Measurements from ENCODE around the gene ATG4B.

Gene ATG4B

DNA sequence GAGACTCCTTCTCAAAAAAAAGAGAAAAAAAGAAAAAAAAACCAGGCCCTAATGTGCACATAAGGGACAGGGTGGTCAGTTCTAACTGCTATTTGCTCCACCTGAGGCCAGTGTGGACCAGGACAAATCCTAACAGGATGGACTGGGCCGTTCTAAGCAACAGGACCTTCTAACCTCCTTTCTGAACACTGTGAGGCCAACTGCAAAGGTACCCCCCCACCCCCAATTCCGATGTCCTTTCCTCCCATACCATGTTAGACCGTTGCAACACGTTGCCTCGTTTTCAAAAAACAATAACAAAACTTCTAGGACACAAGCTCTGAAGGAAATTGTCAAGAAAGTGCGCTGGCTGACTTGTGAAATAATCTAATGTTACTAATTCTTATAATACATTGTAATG is 1.7 kb upstream of the ATG4B start (continued):
- TF ChIP-seq, protein P1, sequence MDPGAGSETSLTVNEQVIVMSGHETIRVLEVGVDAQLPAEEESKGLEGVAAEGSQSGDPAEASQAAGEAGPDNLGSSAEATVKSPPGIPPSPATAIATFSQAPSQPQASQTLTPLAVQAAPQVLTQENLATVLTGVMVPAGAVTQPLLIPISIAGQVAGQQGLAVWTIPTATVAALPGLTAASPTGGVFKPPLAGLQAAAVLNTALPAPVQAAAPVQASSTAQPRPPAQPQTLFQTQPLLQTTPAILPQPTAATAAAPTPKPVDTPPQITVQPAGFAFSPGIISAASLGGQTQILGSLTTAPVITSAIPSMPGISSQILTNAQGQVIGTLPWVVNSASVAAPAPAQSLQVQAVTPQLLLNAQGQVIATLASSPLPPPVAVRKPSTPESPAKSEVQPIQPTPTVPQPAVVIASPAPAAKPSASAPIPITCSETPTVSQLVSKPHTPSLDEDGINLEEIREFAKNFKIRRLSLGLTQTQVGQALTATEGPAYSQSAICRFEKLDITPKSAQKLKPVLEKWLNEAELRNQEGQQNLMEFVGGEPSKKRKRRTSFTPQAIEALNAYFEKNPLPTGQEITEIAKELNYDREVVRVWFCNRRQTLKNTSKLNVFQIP (CRISPR knock-in tag; IDR thresholded peaks at IDR 0.05; ENCODE audit: borderline replicate concordance, low read depth): no peak
- no peak for TF ChIP-seq TOX (CRISPR knock-in tag; IDR thresholded peaks at IDR 0.05; ENCODE audit: borderline replicate concordance)

DNA sequence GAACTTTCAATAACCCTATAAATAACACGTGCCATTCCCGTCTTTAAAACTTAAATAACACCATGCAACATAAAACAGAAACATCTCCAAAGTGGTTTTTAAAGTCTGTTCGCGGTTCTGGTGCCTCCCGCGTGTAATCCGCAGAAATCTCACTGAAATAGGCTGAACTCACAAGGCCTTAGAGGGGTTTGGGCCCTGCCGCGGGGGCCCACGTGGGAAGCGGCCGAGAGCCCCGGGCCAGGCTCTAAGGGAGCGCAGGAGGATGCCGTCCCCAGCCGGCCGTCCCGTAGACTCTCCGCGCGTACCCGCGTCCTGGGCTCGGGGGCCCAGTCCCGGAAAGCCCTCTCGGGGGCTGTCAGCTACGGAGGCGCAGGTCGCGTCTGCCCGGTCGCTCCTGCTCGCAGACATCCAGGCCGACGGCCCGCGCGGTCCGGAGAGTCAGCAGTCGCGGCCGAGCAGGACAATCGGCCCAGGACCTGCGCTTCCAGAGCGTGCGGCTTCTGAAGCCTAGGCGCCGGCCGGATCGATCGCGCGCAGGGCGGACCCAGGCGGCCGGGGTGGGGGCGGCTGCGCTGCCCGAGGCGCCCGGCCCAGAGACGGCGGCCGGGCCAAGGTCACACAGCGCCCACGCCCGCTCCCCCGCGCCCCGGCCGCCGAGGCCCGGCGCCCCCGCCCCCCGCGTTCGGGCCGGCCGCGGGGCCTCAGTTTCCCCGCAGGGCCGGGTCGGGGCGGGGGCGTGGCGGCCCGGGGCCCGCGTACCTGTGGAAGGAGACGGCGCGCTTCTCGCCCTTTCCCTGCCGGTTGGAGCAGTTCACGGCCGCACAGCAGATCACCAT is 1.1 kb upstream of the ATG4B start:
- ATAC-seq: peak; percentile 56
- TF ChIP-seq SNAI2 (CRISPR knock-in tag; IDR thresholded peaks at IDR 0.05): no peak
- TF ChIP-seq ZFP3 (CRISPR knock-in tag; IDR thresholded peaks at IDR 0.05): peak; percentile 70; the same call in 1 of the 2 replicates

DNA sequence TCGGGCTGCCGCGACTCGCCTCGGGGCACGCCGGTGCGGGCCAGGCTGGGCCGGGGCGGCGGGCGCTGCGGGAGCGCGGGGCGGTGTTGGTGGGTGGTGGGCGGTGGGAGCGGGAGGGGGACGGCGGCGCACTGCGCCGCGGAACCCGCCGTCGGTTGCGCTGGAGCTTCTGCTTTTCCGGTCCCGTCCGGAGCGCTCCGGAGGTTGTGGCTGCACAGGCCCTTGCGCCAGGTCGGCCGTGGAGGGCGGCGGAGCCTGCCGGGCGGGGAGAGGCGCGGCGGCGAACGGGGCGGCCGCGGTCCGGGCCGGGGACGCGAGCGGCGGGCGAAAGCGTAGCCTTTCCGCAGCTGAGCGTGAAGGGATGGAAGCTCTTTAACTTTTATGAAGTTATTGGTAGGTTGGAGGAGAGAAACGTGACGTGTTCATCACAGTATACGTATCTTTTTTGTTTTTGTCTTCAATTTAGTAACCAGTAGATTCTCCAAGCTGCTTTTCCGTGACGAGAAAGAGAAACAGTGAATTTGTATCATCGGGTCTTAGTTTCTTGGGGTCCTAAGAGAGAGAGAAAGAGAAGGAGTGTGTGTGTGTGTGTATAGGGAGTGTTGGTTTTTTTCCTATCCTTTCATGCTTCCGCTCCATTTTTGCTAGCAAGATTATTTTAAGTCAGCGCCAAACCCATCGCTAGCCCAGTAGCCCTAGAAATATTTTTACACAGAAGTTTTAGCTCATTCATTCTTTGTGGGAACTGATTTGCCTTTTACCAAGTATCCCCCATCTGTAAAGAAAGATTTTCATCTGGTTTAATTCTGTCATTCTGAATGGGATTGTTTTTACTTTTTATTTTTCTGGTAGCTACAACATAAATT is 535 bp downstream of the ATG4B start:
- peak; percentile 12 for ATAC-seq
- TF ChIP-seq ZNF8 (CRISPR knock-in tag; IDR thresholded peaks at IDR 0.05) (no peak), ZNF565 (CRISPR knock-in tag; conservative IDR thresholded peaks at IDR 0.05; ENCODE audit: low read depth) (no peak), ZFP3 (CRISPR knock-in tag; IDR thresholded peaks at IDR 0.05) (no peak), PPARA (CRISPR knock-in tag; IDR thresholded peaks at IDR 0.05; ENCODE audit: borderline replicate concordance) (no peak), CSDC2 (CRISPR knock-in tag; IDR thresholded peaks at IDR 0.05) (no peak), ESRRG (CRISPR knock-in tag; IDR thresholded peaks at IDR 0.05) (no peak)
- TF ChIP-seq, protein P2, sequence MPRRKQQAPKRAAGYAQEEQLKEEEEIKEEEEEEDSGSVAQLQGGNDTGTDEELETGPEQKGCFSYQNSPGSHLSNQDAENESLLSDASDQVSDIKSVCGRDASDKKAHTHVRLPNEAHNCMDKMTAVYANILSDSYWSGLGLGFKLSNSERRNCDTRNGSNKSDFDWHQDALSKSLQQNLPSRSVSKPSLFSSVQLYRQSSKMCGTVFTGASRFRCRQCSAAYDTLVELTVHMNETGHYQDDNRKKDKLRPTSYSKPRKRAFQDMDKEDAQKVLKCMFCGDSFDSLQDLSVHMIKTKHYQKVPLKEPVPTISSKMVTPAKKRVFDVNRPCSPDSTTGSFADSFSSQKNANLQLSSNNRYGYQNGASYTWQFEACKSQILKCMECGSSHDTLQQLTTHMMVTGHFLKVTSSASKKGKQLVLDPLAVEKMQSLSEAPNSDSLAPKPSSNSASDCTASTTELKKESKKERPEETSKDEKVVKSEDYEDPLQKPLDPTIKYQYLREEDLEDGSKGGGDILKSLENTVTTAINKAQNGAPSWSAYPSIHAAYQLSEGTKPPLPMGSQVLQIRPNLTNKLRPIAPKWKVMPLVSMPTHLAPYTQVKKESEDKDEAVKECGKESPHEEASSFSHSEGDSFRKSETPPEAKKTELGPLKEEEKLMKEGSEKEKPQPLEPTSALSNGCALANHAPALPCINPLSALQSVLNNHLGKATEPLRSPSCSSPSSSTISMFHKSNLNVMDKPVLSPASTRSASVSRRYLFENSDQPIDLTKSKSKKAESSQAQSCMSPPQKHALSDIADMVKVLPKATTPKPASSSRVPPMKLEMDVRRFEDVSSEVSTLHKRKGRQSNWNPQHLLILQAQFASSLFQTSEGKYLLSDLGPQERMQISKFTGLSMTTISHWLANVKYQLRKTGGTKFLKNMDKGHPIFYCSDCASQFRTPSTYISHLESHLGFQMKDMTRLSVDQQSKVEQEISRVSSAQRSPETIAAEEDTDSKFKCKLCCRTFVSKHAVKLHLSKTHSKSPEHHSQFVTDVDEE (CRISPR knock-in tag; IDR thresholded peaks at IDR 0.05): no peak
- TF ChIP-seq, protein P1 (CRISPR knock-in tag; IDR thresholded peaks at IDR 0.05; ENCODE audit: borderline replicate concordance, low read depth): no peak
- TF ChIP-seq, protein P3, sequence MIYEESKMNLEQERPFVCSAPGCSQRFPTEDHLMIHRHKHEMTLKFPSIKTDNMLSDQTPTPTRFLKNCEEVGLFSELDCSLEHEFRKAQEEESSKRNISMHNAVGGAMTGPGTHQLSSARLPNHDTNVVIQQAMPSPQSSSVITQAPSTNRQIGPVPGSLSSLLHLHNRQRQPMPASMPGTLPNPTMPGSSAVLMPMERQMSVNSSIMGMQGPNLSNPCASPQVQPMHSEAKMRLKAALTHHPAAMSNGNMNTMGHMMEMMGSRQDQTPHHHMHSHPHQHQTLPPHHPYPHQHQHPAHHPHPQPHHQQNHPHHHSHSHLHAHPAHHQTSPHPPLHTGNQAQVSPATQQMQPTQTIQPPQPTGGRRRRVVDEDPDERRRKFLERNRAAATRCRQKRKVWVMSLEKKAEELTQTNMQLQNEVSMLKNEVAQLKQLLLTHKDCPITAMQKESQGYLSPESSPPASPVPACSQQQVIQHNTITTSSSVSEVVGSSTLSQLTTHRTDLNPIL (CRISPR knock-in tag; IDR thresholded peaks at IDR 0.05; ENCODE audit: low read depth): no peak
- TF ChIP-seq, protein P4, sequence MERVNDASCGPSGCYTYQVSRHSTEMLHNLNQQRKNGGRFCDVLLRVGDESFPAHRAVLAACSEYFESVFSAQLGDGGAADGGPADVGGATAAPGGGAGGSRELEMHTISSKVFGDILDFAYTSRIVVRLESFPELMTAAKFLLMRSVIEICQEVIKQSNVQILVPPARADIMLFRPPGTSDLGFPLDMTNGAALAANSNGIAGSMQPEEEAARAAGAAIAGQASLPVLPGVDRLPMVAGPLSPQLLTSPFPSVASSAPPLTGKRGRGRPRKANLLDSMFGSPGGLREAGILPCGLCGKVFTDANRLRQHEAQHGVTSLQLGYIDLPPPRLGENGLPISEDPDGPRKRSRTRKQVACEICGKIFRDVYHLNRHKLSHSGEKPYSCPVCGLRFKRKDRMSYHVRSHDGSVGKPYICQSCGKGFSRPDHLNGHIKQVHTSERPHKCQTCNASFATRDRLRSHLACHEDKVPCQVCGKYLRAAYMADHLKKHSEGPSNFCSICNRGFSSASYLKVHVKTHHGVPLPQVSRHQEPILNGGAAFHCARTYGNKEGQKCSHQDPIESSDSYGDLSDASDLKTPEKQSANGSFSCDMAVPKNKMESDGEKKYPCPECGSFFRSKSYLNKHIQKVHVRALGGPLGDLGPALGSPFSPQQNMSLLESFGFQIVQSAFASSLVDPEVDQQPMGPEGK (CRISPR knock-in tag; IDR thresholded peaks at IDR 0.05; ENCODE audit: borderline replicate concordance): no peak

DNA sequence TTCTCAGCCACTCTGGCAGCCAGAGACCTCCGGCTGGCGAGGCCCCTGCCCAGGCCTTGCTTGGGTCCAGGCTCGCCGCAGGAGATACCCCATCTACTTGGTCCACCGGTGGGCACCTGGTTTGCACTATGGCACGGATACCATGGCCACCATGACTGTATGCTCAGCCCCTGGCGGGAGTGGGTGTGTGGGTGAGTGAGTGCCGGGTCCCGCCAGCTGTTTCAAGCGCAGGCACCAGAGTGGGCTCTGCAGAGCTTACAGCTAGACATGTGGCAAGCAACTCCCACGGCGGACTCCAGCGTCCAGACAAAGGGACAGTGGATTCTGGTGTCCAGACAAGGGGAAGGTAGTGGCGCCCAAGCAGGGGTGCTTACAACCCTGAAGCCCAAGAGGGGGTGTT is 1.4 kb downstream of the ATG4B start:
- no peak for TF ChIP-seq TOX (CRISPR knock-in tag; IDR thresholded peaks at IDR 0.05; ENCODE audit: borderline replicate concordance)
- no peak for ATAC-seq

DNA sequence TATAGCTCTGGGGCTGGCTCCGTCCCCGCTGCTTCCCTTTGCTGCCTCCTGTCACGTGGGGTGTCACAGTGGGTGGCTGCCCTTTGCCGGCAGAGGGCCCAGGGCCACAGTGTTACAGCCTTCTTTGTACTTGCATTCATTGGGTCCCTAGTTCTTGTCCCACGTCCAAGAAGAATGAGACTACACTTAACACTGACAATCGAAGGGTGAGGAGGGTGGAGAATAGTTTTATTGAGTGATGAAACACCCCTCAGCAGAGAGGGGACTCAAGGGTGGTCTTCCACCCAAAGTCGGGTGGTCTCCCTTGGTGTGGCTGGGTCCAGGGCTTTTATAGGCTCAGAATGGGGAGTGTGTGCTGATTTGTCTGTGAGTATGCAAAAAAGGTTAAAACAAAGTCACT is 1.9 kb downstream of the ATG4B start:
- no peak for ATAC-seq
- no peak for TF ChIP-seq TOX (CRISPR knock-in tag; IDR thresholded peaks at IDR 0.05; ENCODE audit: borderline replicate concordance)
- TF ChIP-seq, protein P2 (CRISPR knock-in tag; IDR thresholded peaks at IDR 0.05): no peak
- TF ChIP-seq OSR1 (CRISPR knock-in tag; IDR thresholded peaks at IDR 0.05): no peak
- TF ChIP-seq ZNF70 (CRISPR knock-in tag; IDR thresholded peaks at IDR 0.05): no peak
- no peak for TF ChIP-seq ARNTL (CRISPR knock-in tag; IDR thresholded peaks at IDR 0.05; ENCODE audit: borderline replicate concordance, low read depth)
- TF ChIP-seq RARB (CRISPR knock-in tag; IDR thresholded peaks at IDR 0.05): no peak
- TF ChIP-seq CSDC2 (CRISPR knock-in tag; IDR thresholded peaks at IDR 0.05): no peak
- no peak for TF ChIP-seq ESRRG (CRISPR knock-in tag; IDR thresholded peaks at IDR 0.05)
- TF ChIP-seq TCF4 (CRISPR knock-in tag; IDR thresholded peaks at IDR 0.05; ENCODE audit: borderline replicate concordance): no peak
- no peak for TF ChIP-seq SNAI2 (CRISPR knock-in tag; IDR thresholded peaks at IDR 0.05)
- no peak for TF ChIP-seq PPARA (CRISPR knock-in tag; IDR thresholded peaks at IDR 0.05; ENCODE audit: borderline replicate concordance)

All from SK-N-SH treated with all-trans-retinoic acid at 6 μM for 48 hours (cell line).